Ecto neural progenitor cell (in vitro differentiated cells): ENCODE results near the gene KRTAP4-7.
"Not testable (repeated sequence)": the region's sequence is repeated elsewhere in the genome, so short reads cannot be mapped to it uniquely, and the experiment has no call there.

Source experiments
- DNase-seq: peaks from one replicate; pipeline ENCODE4 v3.0.0-alpha.2; 2018; ENCODE audit warnings: low spot score

Gene KRTAP4-7

GRCh38 chr17:41108728-41109386 is 24.9 kb downstream of the KRTAP4-7 start:
- DNase-seq: not testable (repeated sequence)

GRCh38 chr17:41111151-41111885 is 27.4 kb downstream of the KRTAP4-7 start:
- DNase-seq: no peak

GRCh38 chr17:41116297-41116696 is 32.3 kb downstream of the KRTAP4-7 start:
- DNase-seq: no peak

GRCh38 chr17:41117846-41118386 is 34.0 kb downstream of the KRTAP4-7 start, which contains the start of gene KRTAP4-11:
TSS of gene KRTAP4-11 (minus strand) at chr17:41118373. CDS start at chr17:41118315, 58 bp downstream.
- DNase-seq: not testable (repeated sequence)

GRCh38 chr17:41118721-41119120 is 34.8 kb downstream of the KRTAP4-7 start:
- no peak for DNase-seq

GRCh38 chr17:41119696-41120690 is 36.0 kb downstream of the KRTAP4-7 start:
- DNase-seq: not testable (repeated sequence)

- DNase-seq: no peak
These were observed 37.8 kb downstream of the KRTAP4-7 start for GRCh38 chr17:41121742-41122141.

GRCh38 chr17:41123292-41123990 is 39.5 kb downstream of the KRTAP4-7 start:
- not testable (repeated sequence) for DNase-seq

GRCh38 chr17:41123991-41124371 is 40.0 kb downstream of the KRTAP4-7 start, which contains the start of gene KRTAP4-12:
TSS of gene KRTAP4-12 (minus strand) at chr17:41124182. CDS start at chr17:41124122, 60 bp downstream.
- not testable (repeated sequence) for DNase-seq

- no peak for DNase-seq
These were observed 41.1 kb downstream of the KRTAP4-7 start for GRCh38 chr17:41125064-41125463.

GRCh38 chr17:41126412-41126811 is 42.5 kb downstream of the KRTAP4-7 start:
- DNase-seq: no peak

GRCh38 chr17:41127371-41127770 is 43.4 kb downstream of the KRTAP4-7 start:
- no peak for DNase-seq

- DNase-seq: no peak
These were observed 48.0 kb downstream of the KRTAP4-7 start for GRCh38 chr17:41131979-41132378.

- DNase-seq: no peak
These were observed 50.2 kb downstream of the KRTAP4-7 start for GRCh38 chr17:41133880-41134735.
